HG03469 (cell line): ENCODE measurements around the gene CREB3.

Source experiments
- ATAC-seq: cut with Tn5 transposase; IDR thresholded peaks from one replicate; pipeline ENCODE4 v1.9.1; 2021; ENCODE audit warnings: mild to moderate bottlenecking, moderate library complexity, moderate number of reproducible peaks; ENCODE audit not compliant: unreplicated experiment

The CREB3 gene, protein sequence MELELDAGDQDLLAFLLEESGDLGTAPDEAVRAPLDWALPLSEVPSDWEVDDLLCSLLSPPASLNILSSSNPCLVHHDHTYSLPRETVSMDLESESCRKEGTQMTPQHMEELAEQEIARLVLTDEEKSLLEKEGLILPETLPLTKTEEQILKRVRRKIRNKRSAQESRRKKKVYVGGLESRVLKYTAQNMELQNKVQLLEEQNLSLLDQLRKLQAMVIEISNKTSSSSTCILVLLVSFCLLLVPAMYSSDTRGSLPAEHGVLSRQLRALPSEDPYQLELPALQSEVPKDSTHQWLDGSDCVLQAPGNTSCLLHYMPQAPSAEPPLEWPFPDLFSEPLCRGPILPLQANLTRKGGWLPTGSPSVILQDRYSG

GRCh38 chr9:35732185-35732799 is at the start of gene CREB3, which contains the start of gene TLN1:
CREB3 (plus strand) TSS chr9:35732666; CDS start chr9:35732773, 107 bp downstream.
TLN1 (minus strand) TSS chr9:35732195; CDS start chr9:35725694, 6,501 bp downstream.
- ATAC-seq, result peak; percentile 69

DNA sequence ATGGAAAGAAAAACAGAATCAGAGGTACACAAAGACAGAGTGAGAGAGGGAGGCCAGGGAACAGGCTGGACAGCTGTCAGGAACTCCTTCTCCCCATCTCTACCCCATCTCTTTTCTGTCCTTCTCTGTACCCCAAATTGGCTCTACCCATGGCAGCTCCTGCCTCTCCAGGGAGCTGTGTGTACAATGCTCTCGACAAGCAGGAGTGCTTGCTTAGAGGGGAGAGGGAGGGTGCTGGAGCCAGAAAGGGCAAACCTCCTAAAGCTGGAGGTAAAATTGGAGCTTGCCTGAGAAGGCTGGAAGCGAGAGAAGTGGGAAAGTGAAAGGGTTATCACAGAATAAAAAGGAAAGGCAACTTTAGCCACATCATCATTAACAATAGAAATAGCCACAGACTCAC is 49.1 kb upstream of the CREB3 start:
- no peak for ATAC-seq

- ATAC-seq, result no peak
Observed at GRCh38 chr9:35684921-35685320, 47.5 kb upstream of the CREB3 start.

- ATAC-seq, result no peak
Observed at GRCh38 chr9:35685506-35685905, 47.0 kb upstream of the CREB3 start.

DNA sequence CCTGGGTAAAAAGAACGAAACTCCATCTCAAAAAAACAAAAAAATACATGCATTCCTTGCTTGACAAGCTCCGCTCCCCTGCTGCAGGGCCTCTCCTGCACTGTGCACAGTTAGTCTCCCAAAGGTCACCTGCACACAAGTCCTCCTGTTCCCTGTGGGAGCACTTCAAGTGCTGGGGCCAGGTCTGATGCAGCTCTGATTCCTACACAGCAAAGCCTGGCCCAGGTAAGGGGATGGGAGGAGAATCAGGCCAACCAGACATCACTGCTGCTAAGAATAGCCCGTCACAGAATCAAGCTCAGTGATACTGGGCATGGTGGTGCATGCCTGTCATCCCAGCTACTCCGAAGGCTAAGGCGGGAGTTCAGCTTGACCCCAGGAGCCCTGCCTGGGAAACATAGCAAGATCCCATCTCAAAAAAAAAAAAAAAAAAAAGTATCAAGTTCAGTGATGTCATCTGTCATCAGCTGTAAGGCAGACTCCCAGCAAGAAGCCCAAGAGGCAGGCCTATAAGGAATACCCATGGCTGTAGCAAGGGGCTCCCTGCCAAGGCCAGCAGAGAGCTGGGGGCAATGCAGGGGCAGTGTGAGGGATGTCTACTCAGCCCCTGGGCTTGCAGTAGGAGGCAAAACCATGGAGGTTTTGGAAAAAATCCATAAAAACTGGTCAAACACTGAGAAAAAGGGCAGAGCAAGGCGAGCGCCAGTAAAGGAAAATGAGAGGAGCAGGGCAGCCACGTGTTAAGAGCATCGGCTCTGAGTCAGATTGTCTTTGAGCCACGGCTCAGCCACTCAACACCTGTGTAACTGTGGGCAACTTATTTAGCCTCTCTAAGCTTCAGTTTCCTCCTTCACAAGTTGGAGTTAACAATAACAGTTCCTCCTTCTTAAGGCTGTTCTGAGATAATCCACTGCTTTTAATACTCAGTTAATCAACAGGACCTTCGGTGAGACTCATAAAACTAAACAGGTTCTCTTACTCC is 46.0 kb upstream of the CREB3 start:
- no peak for ATAC-seq

DNA sequence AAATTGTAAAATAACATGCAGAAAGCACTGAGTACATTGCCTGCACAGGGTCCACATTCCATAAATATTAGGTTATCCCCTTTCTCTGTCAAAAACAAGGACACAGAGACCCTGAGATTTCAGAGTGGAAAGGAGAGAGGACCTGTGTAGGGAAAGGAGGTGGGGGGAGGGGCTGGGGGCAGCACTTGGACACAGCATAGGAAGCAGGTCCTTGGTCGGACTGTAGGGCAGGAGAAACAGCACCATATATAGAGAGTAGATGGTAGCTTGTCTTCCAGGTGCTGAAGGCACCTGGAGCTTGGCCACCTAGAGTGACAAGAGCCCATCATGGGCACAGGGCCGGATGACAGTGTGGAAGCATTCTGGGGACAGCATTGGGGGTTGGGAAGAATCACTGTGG is 45.2 kb upstream of the CREB3 start:
- ATAC-seq, result no peak

DNA sequence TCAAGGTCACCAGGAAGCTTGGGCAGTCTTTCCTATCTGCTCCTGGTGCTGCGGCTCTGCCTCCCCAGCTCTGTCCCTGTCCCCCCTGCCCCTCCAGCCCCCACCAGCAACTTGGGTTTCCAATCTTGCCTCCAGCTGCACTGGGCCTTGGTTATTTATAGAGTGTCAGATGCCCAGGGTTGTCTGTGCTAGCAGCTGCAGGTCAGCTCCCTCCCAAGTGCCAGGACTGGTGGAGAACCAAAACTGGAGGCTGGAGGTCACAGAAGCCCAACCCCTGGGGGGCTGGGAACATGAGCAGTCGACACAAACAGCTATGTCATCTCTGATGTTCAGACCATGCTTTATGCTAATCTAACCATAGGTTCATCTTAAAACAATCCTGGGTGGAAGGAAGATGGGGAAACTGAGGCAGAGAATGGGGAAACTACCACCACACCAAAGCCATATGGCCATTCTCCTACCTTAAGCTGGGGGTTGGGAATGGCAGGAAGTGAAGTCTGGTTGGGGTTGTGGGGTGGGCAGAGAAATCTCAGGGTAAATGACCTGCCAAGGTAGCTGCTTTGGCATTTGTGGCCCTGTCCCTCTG is 44.4 kb upstream of the CREB3 start:
- no peak for ATAC-seq

GRCh38 chr9:35688558-35689541 is 43.6 kb upstream of the CREB3 start:
- ATAC-seq, result no peak

GRCh38 chr9:35689542-35690293 is 42.7 kb upstream of the CREB3 start, which contains the start of gene TPM2:
TPM2 (minus strand) TSS chr9:35689925; CDS start chr9:35689817, 108 bp downstream.
- ATAC-seq, result no peak

DNA sequence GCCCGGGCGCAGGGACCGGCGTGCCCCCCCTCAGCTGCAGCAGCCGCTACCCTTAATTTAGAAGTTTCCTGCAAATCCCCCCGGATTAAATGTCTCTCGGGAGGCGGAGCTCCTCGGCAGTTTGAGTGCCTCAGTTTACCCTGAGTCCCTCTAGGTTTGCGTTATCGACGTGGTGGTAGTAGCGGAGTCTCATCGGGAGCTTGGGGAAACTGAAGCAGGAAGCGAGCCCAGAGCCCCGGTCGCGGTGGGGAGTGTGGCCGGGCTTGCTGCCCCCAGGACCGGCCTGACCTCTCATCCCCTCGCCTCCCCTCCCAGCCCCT is 42.2 kb upstream of the CREB3 start:
- ATAC-seq, result no peak

- ATAC-seq, result no peak
Observed at GRCh38 chr9:35690614-35691333, 41.7 kb upstream of the CREB3 start.

DNA sequence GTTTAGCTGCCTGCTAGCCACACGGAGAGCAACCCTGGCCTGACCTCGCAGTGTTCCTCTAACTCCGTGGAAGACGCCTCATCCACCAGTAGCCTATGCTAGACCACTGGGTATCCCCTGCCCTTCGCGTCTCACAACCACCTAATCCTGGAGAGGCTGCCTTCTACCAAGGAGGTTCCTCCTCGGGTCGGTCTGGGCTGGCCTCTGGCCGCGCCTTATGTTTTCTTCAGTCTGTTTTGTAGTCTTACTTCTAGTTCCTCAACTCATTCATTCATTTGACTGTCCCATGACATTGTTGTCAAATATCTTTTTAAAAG is 41.2 kb upstream of the CREB3 start:
- no peak for ATAC-seq

DNA sequence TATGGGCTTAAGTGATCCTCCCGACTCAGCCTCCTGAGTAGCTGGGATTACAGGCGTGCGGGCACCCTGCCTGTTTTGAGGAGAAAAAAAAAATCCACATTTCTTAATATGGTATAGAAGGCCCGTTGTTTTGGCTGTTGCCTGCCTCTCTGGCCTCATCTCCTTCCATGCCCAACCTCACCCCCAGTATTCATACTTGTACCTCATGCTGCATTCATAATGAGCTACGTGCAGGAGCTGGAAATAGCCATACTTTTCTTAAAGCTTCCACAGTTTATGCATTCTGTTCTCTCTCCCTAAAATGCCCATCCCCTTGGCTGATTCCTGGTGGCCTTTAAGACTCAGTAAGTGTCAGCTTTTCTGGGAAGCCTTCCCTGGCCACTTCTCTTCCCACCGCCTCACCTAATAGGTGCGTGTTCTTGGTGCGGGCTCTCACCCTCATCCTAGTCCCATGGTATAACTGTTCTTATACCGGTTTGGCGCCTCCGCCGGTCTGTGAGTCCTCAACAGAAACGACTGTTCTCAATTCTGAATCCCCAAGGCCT is 40.6 kb upstream of the CREB3 start:
- no peak for ATAC-seq

DNA sequence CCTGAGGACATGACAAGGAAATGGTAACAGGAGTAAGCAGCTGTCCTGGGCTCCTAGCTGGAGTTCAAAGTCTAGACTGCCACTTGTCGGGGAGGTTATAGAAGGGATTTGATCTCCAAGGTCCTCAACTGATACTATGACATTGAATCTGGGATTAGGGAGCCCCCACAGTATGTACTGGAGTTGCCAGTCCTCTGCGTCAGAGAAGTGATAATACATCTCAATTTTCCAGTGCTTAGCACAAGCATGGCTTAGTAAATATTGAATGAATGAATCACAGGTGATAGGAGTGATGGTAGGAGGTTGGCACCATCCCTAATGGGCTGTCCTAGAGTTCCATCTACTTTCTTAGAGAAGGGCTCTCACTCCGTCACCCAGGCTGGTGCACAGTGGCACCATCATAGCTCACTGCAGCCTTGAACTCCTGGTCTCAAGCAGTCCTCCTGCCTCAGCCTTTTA is 36.5 kb upstream of the CREB3 start:
- ATAC-seq, result no peak

GRCh38 chr9:35696520-35697215 is 35.8 kb upstream of the CREB3 start:
- no peak for ATAC-seq

GRCh38 chr9:35697486-35697885 is 35.0 kb upstream of the CREB3 start:
- ATAC-seq, result no peak

DNA sequence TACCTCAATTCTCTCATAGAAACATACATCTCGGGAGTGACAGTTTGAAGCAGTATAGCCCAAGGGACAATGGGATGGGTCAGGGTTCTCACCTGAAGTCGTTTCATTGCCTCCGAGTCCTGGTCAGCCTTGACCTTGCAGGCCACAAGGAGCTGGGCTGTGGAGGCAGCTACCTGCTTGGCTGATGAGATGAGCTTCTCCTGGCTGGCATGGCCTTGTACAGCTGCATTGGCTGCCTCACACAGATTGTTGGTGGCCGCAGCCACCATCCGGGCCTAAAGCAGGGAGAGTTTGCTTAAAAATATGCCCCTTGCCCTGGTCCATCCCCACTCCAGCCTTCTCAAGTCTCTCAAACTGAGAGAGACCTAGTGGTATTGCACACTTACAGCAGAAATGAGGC is 34.2 kb upstream of the CREB3 start:
- ATAC-seq, result no peak

GRCh38 chr9:35700031-35700430 is 32.4 kb upstream of the CREB3 start:
- ATAC-seq, result no peak
